Calu3 (cell line): ENCODE data around the gene PLCL2. TPM values are rescaled to one million over a fixed set of nuclear protein-coding genes. Genes with fewer than 3 reads are reported as not detected.

Experiments used
- BruUV-seq: library from RNA; stranded (reverse); fragments of 400-500 nt; replicated peaks from 2 replicates; lab custom pipeline; 2021; lab: Mats Ljungman, UMichigan
- CTCF ChIA-PET: fragments of 300-600 bp; sonication (Branson Sonifier 250); formaldehyde crosslinking; loops from one replicate; lab custom pipeline; 2022; ENCODE audit warnings: antibody characterized with exemption; lab: Charles Lee
- DNase-seq: peaks from one replicate; pipeline ENCODE4 v3.0.0; 2022
- H3K27ac Mint-ChIP-seq: one replicate; pipeline ENCODE4 v1.8.0; 2022; ENCODE audit warnings: mixed read lengths; ENCODE audit not compliant: unreplicated experiment
- H3K27me3 Mint-ChIP-seq: one replicate; pipeline ENCODE4 v1.8.0; 2022; ENCODE audit warnings: mixed read lengths; ENCODE audit not compliant: unreplicated experiment
- H3K36me3 Mint-ChIP-seq: one replicate; pipeline ENCODE4 v1.8.0; 2022; ENCODE audit warnings: mild to moderate bottlenecking, moderate library complexity, mixed read lengths; ENCODE audit not compliant: insufficient read depth, unreplicated experiment
- H3K4me1 Mint-ChIP-seq: one replicate; pipeline ENCODE4 v1.8.0; 2022; ENCODE audit warnings: mild to moderate bottlenecking, low read depth, mixed read lengths; ENCODE audit not compliant: unreplicated experiment
- H3K4me3 Mint-ChIP-seq: one replicate; pipeline ENCODE4 v1.8.0; 2022; ENCODE audit warnings: mild to moderate bottlenecking, low read depth, moderate library complexity, mixed read lengths; ENCODE audit not compliant: unreplicated experiment
- H3K9me3 Mint-ChIP-seq: one replicate; pipeline ENCODE4 v1.8.0; 2022; ENCODE audit warnings: low read depth, mixed read lengths; ENCODE audit not compliant: unreplicated experiment
- intact Hi-C: fragments of 100-400 bp; cut with micrococcal nuclease; formaldehyde crosslinking; loops from one replicate; pipeline ENCODE4 v1.10.0; 2022; ENCODE audit not compliant: unreplicated experiment
- total RNA-seq: library from RNA; stranded (reverse); gene quantifications from 2 replicates; pipeline ENCODE4 v1.2.3, GENCODE V29; 2022
- TF ChIP-seq, protein P1 (sequence below): fragments of 200-600 bp; IDR thresholded peaks from one replicate; pipeline ENCODE4 v1.8.0; 2022; ENCODE audit warnings: antibody characterized with exemption; ENCODE audit not compliant: unreplicated experiment

The PLCL2 gene
- total RNA-seq, 1 experiment from 2014 or later, result 5.8 TPM

DNA sequence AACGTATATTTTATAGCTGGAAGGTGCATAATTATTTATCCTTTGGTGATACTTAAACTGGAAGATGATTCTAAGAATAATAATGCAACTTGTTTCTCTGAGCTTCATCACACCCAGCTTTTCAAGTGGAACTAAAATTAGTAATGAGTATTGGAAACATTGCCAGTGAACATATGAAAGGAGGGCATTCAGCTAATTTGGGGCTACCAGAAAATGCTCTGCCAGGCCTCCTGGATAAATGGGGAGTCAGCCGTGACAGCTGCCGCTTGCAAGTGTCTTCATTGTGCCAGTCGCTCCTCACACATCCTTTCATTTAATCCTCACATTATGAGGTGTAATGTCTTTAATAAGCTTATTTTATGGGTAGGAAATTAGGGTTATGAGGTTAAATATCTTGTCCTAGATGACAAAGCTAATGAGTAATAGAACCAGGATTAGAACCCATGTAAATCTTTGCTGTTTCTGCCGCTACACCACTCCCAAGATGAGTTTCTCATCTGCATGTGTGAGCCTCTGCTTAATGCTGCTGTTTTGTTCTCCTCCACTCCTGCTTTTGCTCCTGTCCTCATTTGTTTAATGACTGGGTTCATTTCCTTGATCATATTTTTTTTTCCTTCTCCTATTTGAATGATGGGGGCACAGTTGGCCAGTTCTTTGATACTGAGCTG is 155.7 kb downstream of the PLCL2 start:
- no TSS peak for BruUV-seq
- peak overlapping the region; percentile 77 for H3K27ac Mint-ChIP-seq
- no peak overlapping the region for H3K4me3 Mint-ChIP-seq
- intact Hi-C loops, result no loop called here
- H3K4me1 Mint-ChIP-seq, result peaks cover 21% of the 10 kb centered on the region
- CTCF ChIA-PET, result interaction anchor here (1.1 to 2.1 kb wide), 3 partner anchors 17 to 439 kb away, joined by 3 to 9 read pairs (median 4); no protein-coding TSS in a partner anchor
- TF ChIP-seq, protein P1, sequence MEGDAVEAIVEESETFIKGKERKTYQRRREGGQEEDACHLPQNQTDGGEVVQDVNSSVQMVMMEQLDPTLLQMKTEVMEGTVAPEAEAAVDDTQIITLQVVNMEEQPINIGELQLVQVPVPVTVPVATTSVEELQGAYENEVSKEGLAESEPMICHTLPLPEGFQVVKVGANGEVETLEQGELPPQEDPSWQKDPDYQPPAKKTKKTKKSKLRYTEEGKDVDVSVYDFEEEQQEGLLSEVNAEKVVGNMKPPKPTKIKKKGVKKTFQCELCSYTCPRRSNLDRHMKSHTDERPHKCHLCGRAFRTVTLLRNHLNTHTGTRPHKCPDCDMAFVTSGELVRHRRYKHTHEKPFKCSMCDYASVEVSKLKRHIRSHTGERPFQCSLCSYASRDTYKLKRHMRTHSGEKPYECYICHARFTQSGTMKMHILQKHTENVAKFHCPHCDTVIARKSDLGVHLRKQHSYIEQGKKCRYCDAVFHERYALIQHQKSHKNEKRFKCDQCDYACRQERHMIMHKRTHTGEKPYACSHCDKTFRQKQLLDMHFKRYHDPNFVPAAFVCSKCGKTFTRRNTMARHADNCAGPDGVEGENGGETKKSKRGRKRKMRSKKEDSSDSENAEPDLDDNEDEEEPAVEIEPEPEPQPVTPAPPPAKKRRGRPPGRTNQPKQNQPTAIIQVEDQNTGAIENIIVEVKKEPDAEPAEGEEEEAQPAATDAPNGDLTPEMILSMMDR, result no peak
- H3K27me3 Mint-ChIP-seq, result no peaks in the 10 kb centered on the region
- no peaks in the 10 kb centered on the region for H3K9me3 Mint-ChIP-seq
- DNase-seq, result no peak
- peaks cover 6% of the 10 kb centered on the region for H3K36me3 Mint-ChIP-seq

DNA sequence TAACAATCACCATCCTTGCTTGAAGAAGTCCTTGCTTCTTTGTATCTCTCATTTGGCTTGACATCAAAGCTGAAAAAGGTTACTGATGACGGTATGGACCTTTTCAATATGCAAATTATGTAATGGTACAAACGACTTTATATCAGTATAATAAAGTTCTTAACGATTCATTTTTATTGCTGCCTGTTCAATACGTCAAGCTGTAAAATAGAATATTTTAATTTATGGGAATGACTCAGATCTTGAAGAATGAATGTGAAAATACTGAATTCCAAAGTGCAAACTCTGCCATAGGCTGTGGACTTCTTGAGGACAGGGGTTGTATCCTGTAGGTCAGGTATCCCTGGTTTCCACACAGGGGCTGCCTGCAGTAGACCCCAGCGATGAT is 156.2 kb downstream of the PLCL2 start:
- Mint-ChIP-seq H3K27ac (peak overlapping the region; percentile 77), H3K36me3 (peaks cover 6% of the 10 kb centered on the region), H3K9me3 (no peaks in the 10 kb centered on the region), H3K4me3 (no peak overlapping the region), H3K4me1 (peaks cover 26% of the 10 kb centered on the region), H3K27me3 (no peaks in the 10 kb centered on the region)
- no TSS peak for BruUV-seq
- TF ChIP-seq, protein P1, result no peak
- DNase-seq, result no peak
- CTCF ChIA-PET, result interaction anchor here (2.1 kb wide), 1 partner anchor 440 kb away, joined by 9 read pairs; no protein-coding TSS in a partner anchor
- intact Hi-C loops, result no loop called here

DNA sequence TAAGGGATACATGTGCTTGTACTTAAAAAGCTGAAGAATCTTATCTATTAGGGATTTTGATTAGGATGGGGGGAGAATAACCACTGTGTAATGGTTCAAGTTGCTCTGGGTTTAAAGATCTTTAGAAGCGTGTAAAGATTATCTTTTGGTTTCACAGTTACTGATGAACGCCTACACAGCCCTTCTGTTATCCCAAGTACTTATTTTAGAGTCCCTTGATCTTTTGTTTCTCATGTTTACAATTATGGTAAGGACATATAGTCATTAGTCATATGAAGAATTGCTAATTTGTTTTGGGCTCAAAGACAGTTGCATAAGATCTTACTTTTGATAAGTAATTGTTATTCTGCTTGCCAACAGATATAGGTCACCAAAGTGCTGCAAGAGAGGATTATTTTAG is 160.1 kb downstream of the PLCL2 start:
- Mint-ChIP-seq H3K27ac (no peak overlapping the region), H3K27me3 (no peaks in the 10 kb centered on the region), H3K9me3 (no peaks in the 10 kb centered on the region), H3K4me3 (no peak overlapping the region), H3K36me3 (peaks cover 6% of the 10 kb centered on the region), H3K4me1 (peaks cover 27% of the 10 kb centered on the region)
- TF ChIP-seq, protein P1, result no peak
- CTCF ChIA-PET, result no interaction called here
- intact Hi-C loops, result no loop called here
- DNase-seq, result no peak
- BruUV-seq, result no TSS peak

DNA sequence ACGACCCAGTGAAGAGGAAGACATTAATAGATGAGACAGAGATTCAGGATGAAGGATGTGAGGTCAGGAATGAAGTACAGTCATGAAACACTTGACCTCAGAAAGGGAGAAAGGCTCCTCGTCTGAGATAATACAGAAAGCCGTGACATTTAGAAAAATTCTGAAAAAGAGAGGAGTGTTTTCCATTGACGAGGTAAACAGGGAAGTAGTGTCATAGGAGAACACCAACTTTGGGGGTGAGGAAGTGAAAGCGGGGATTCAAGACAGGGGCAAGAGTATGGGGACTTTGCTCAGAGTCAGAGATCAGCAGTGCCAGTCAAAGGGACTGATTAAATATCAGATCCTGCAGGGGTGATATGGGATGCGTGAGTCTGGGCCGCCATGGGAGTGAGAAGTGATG is 160.9 kb downstream of the PLCL2 start:
- no peak for DNase-seq
- no TSS peak for BruUV-seq
- intact Hi-C loops, result no loop called here
- CTCF ChIA-PET, result no interaction called here
- H3K36me3 Mint-ChIP-seq, result peaks cover 3% of the 10 kb centered on the region
- TF ChIP-seq, protein P1, result no peak
- peaks cover 3% of the 10 kb centered on the region for H3K9me3 Mint-ChIP-seq
- peaks cover 23% of the 10 kb centered on the region for H3K4me1 Mint-ChIP-seq
- H3K4me3 Mint-ChIP-seq, result no peak overlapping the region
- no peak overlapping the region for H3K27ac Mint-ChIP-seq
- no peaks in the 10 kb centered on the region for H3K27me3 Mint-ChIP-seq
